GM23338 (cell line): ENCODE measurements around the gene MID1. TPM values are rescaled to one million over a fixed set of nuclear protein-coding genes. Genes with fewer than 3 reads are reported as not detected.

ENCODE experiments used
- ATAC-seq: fragments of 200-7000 bp; cut with Tn5 transposase; 3 replicates; pipeline ENCODE4 v1.9.1; 2020
- DNase-seq: peaks from one replicate; pipeline ENCODE4 v3.0.0-alpha.2; 2015; ENCODE audit warnings: low spot score
- H2AFZ ChIP-seq: fragments of 200-600 bp; sonication (generic); 2 replicates; pipeline ENCODE4 v1.8.0; 2016; ENCODE audit warnings: antibody characterized with exemption, mild to moderate bottlenecking, moderate library complexity
- H3F3A ChIP-seq: fragments of 200-600 bp; sonication (generic); replicated peaks from 2 replicates; pipeline ENCODE4 v1.8.0; 2017; ENCODE audit warnings: antibody characterized with exemption, mixed run types, low read depth
- H3K27ac ChIP-seq: fragments of 200-600 bp; sonication (generic); 2 replicates; pipeline ENCODE4 v1.6.1; 2016; ENCODE audit warnings: low read depth
- H3K27me3 ChIP-seq: fragments of 200-600 bp; sonication (generic); 2 replicates; pipeline ENCODE4 v1.8.0; 2016; ENCODE audit warnings: mild to moderate bottlenecking, mixed run types, moderate library complexity; ENCODE audit not compliant: insufficient read depth
- H3K36me3 ChIP-seq: fragments of 200-600 bp; sonication (generic); 2 replicates; pipeline ENCODE4 v1.8.0; 2016; ENCODE audit warnings: mild to moderate bottlenecking; ENCODE audit not compliant: insufficient read depth
- H3K4me1 ChIP-seq: fragments of 200-600 bp; sonication (generic); 2 replicates; pipeline ENCODE4 v1.8.0; 2016; ENCODE audit warnings: mild to moderate bottlenecking, moderate library complexity; ENCODE audit not compliant: insufficient read depth
- H3K4me2 ChIP-seq: fragments of 200-600 bp; sonication (generic); 2 replicates; pipeline ENCODE4 v1.7.1; 2017; ENCODE audit warnings: mixed run types
- H3K4me3 ChIP-seq: fragments of 200-600 bp; sonication (generic); 2 replicates; pipeline ENCODE4 v1.6.1; 2016; ENCODE audit warnings: mixed run types
- H3K79me2 ChIP-seq: fragments of 200-600 bp; sonication (generic); replicated peaks from 2 replicates; pipeline ENCODE4 v1.8.0; 2017; ENCODE audit warnings: mild to moderate bottlenecking; ENCODE audit not compliant: insufficient read depth
- H3K9me2 ChIP-seq: fragments of 200-600 bp; sonication (generic); 2 replicates; pipeline ENCODE4 v1.8.0; 2017; ENCODE audit not compliant: insufficient read depth
- H4K20me1 ChIP-seq: fragments of 200-600 bp; sonication (generic); replicated peaks from 2 replicates; pipeline ENCODE4 v1.8.0; 2017; ENCODE audit warnings: mild to moderate bottlenecking; ENCODE audit not compliant: insufficient read depth
- H3K27ac Mint-ChIP-seq: 2 replicates; pipeline ENCODE4 v1.8.0; 2020; ENCODE audit warnings: inconsistent platforms, mild to moderate bottlenecking, moderate library complexity, mixed read lengths
- H3K27me3 Mint-ChIP-seq: 3 replicates; pipeline ENCODE4 v1.8.0; 2022; ENCODE audit warnings: low read depth, mild to moderate bottlenecking, moderate library complexity, mixed read lengths, inconsistent platforms; ENCODE audit not compliant: insufficient read depth, poor library complexity
- H3K36me3 Mint-ChIP-seq: 3 replicates; pipeline ENCODE4 v1.8.0; 2021; ENCODE audit warnings: low read depth, mild to moderate bottlenecking, inconsistent platforms, moderate library complexity, mixed read lengths
- H3K4me1 Mint-ChIP-seq: 3 replicates; pipeline ENCODE4 v1.8.0; 2020; ENCODE audit warnings: mild to moderate bottlenecking, inconsistent platforms, mixed read lengths
- H3K4me3 Mint-ChIP-seq: 3 replicates; pipeline ENCODE4 v1.8.0; 2021; ENCODE audit warnings: moderate library complexity, mild to moderate bottlenecking, inconsistent platforms, mixed read lengths
- H3K9me3 Mint-ChIP-seq: 3 replicates; pipeline ENCODE4 v1.8.0; 2020; ENCODE audit warnings: moderate library complexity, mild to moderate bottlenecking, inconsistent platforms, mixed read lengths
- CREB1 ChIP-seq: fragments of 250-450 bp; sonication (Bioruptor Pico); IDR thresholded peaks from 2 replicates; pipeline ENCODE4 v1.5.0; 2020; ENCODE audit warnings: low read depth, mild to moderate bottlenecking, moderate library complexity
- CTCF ChIP-seq, 2 experiments: fragments of 200-600 bp in 1 of 2; sonication (generic) in 1 of 2; conservative IDR thresholded peaks; 2 replicates each; pipeline versions ENCODE4 v1.5.1 to v1.6.1; 2016 to 2017; ENCODE audit warnings: antibody characterized with exemption in 2 of 2, low read depth in 2 of 2, mild to moderate bottlenecking in 2 of 2, moderate library complexity in 1 of 2
- ETS1 ChIP-seq: IDR thresholded peaks from 2 replicates; pipeline ENCODE4 v1.6.1; 2016; ENCODE audit warnings: antibody characterized with exemption
- EZH2 ChIP-seq: fragments of 200-600 bp; sonication (generic); IDR thresholded peaks from one replicate; pipeline ENCODE4 v1.8.0; 2017; ENCODE audit warnings: antibody characterized with exemption, mild to moderate bottlenecking, low read depth; ENCODE audit not compliant: unreplicated experiment
- EZH2phosphoT487 ChIP-seq: fragments of 200-600 bp; sonication (generic); IDR thresholded peaks from one replicate; pipeline ENCODE4 v1.8.1; 2018; ENCODE audit warnings: antibody characterized with exemption; ENCODE audit not compliant: unreplicated experiment
- JUNB ChIP-seq: IDR thresholded peaks from one replicate; pipeline ENCODE4 v1.6.1; 2016; ENCODE audit warnings: antibody characterized with exemption; ENCODE audit not compliant: unreplicated experiment
- NANOG ChIP-seq: IDR thresholded peaks from 2 replicates; pipeline ENCODE4 v1.6.1; 2016; ENCODE audit warnings: antibody characterized with exemption, borderline replicate concordance
- POLR2AphosphoS5 ChIP-seq: IDR thresholded peaks from 2 replicates; pipeline ENCODE4 v1.6.1; 2016; ENCODE audit warnings: antibody characterized with exemption, low read depth
- REST ChIP-seq: IDR thresholded peaks from one replicate; pipeline ENCODE4 v1.6.1; 2018; ENCODE audit warnings: antibody characterized with exemption; ENCODE audit not compliant: unreplicated experiment
- STAT1 ChIP-seq: IDR thresholded peaks from one replicate; pipeline ENCODE4 v1.6.1; 2016; ENCODE audit warnings: antibody characterized with exemption; ENCODE audit not compliant: unreplicated experiment
- ZNF114 ChIP-seq: fragments of 250-450 bp; sonication (Bioruptor Pico); IDR thresholded peaks from 2 replicates; pipeline ENCODE4 v1.5.0; 2020; ENCODE audit warnings: mild to moderate bottlenecking, moderate library complexity
- ZNF331 ChIP-seq: fragments of 250-450 bp; sonication (Bioruptor Pico); IDR thresholded peaks from 2 replicates; pipeline ENCODE4 v1.5.0; 2020; ENCODE audit warnings: low read depth, mild to moderate bottlenecking, moderate library complexity
- ZNF462 ChIP-seq: fragments of 250-450 bp; sonication (Bioruptor Pico); IDR thresholded peaks from 2 replicates; pipeline ENCODE4 v1.5.0; 2020; ENCODE audit warnings: mild to moderate bottlenecking, moderate library complexity
- polyA plus RNA-seq: library from polyadenylated mRNA; unstranded; fragments of >200 nt; fragmentation: Nextera tagmentation; extraction: Ambion mirVana; gene quantifications from 2 replicates; pipeline ENCODE4 v1.2.1, GENCODE V29; 2016
- total RNA-seq: library from RNA; depleted of rRNA; stranded (reverse); fragments of >200 nt; shearing (Covaris generic); gene quantifications from 2 replicates; pipeline ENCODE4 v1.2.3, GENCODE V29; 2014

MID1 gene
- total and polyA plus RNA-seq, 2 experiments from 2014 or later, result 27.2 to 39.3 TPM

- Histone ChIP-seq H3K36me3 (no peaks in the 10 kb centered on the region), H2AFZ (no peak overlapping the region), H3K9me2 (no peaks in the 10 kb centered on the region), H3K79me2 (no peaks in the 10 kb centered on the region), H3K27me3 (no peaks in the 10 kb centered on the region), H3K4me1 (no peaks in the 10 kb centered on the region), H4K20me1 (no peaks in the 10 kb centered on the region), H3K4me2 (no peak overlapping the region), H3K27ac (no peak overlapping the region), H3F3A (no peaks in the 10 kb centered on the region), H3K4me3 (no peak overlapping the region)
- Mint-ChIP-seq H3K9me3 (0 out of 3 replicates have a peak, but pooled peaks cover 3% of the 10 kb centered on the region), H3K27ac (no peak overlapping the region; the same call in 1 of the 2 replicates), H3K27me3 (peaks cover 5% of the 10 kb centered on the region), H3K36me3 (no peaks in the 10 kb centered on the region), H3K4me1 (peaks cover 22% of the 10 kb centered on the region), H3K4me3 (no peak overlapping the region)
- DNase-seq (no peak), ATAC-seq (no peak)
- no peak for TF ChIP-seq REST
- no peak for TF ChIP-seq EZH2phosphoT487
- no peak for TF ChIP-seq CREB1
- TF ChIP-seq STAT1, result no peak
- TF ChIP-seq ZNF331, result no peak
- no peak for TF ChIP-seq NANOG
- no peak for TF ChIP-seq EZH2
- TF ChIP-seq JUNB, result no peak
- no peak for TF ChIP-seq ZNF114
- TF ChIP-seq CTCF (conservative IDR thresholded peaks at IDR 0.05; ENCODE audit: low read depth in 2 of 2), result no peak
- TF ChIP-seq ZNF462, result no peak
- TF ChIP-seq ETS1, result no peak
- TF ChIP-seq POLR2AphosphoS5, result no peak
Observed at GRCh38 chrX:10398215-10398614, 222.2 kb downstream of the MID1 start.
